ENCODE results near the gene KCNK10.

GRCh38 chr14:88324491-88324890 lies 1.4 kb upstream of the KCNK10 start:
- TF ChIP-seq EP300 (IDR thresholded peaks at IDR 0.05) (no peak), CTCF (IDR thresholded peaks at IDR 0.05) (no peak), POLR2AphosphoS5 (IDR thresholded peaks at IDR 0.05) (no peak), POLR2A (IDR thresholded peaks at IDR 0.05) (no peak)
